ENCODE measurements around the gene DNMT3B.

Gene DNMT3B

GRCh38 chr20:32820698-32821377 lies 58.7 kb downstream of the DNMT3B start:
- DNase-seq (ENCODE audit: insufficient read length, low spot score) = no peak
- no peak for TF ChIP-seq CTCF (IDR thresholded peaks at IDR 0.05; ENCODE audit: insufficient read depth, missing control alignments)
- no peak for FAIRE-seq

GRCh38 chr20:32822225-32822624 lies 60.0 kb downstream of the DNMT3B start:
- no peak for FAIRE-seq
- no peak for DNase-seq (ENCODE audit: insufficient read length, low spot score)

GRCh38 chr20:32823078-32823477 lies 60.9 kb downstream of the DNMT3B start:
- DNase-seq (ENCODE audit: insufficient read length, low spot score) = no peak
- no peak for FAIRE-seq
- no peak for TF ChIP-seq CTCF (IDR thresholded peaks at IDR 0.05; ENCODE audit: insufficient read depth, missing control alignments)

More at GRCh38 chr20:32822225-32822624, 60.0 kb downstream of the DNMT3B start:
- TF ChIP-seq CTCF (IDR thresholded peaks at IDR 0.05; ENCODE audit: insufficient read depth, missing control alignments) = no peak

- TF ChIP-seq CTCF (IDR thresholded peaks at IDR 0.05; ENCODE audit: insufficient read depth, missing control alignments) = no peak
- FAIRE-seq = no peak
- DNase-seq (ENCODE audit: insufficient read length, low spot score) = no peak
Observed at GRCh38 chr20:32823737-32824588, 61.8 kb downstream of the DNMT3B start.

GRCh38 chr20:32828029-32828680 lies 66.0 kb downstream of the DNMT3B start:
- DNase-seq (ENCODE audit: insufficient read length, low spot score) (no peak), FAIRE-seq (no peak)
- no peak for TF ChIP-seq CTCF (IDR thresholded peaks at IDR 0.05; ENCODE audit: insufficient read depth, missing control alignments)

GRCh38 chr20:32829311-32830005 lies 67.3 kb downstream of the DNMT3B start:
- FAIRE-seq = no peak
- no peak for DNase-seq (ENCODE audit: insufficient read length, low spot score)
- no peak for TF ChIP-seq CTCF (IDR thresholded peaks at IDR 0.05; ENCODE audit: insufficient read depth, missing control alignments)

Data from D721Med (cell line).